Measurements from ENCODE around the gene ADAP1. TPM values are rescaled to one million over a fixed set of nuclear protein-coding genes. Genes with fewer than 3 reads are reported as not detected.

The ADAP1 gene
- total and polyA plus RNA-seq, 2 of the 13 experiments (the other 11 are each of a cell fraction or from before 2014, with no cell fraction given): 10.5 to 24.6 TPM

GRCh38 chr7:983616-984071 lies 29.2 kb upstream of the ADAP1 start (continued):
- no peak for TF ChIP-seq DBP (CRISPR knock-in tag; IDR thresholded peaks at IDR 0.05; ENCODE audit: not compliant biosample characterization)
- peak; percentile 81; the same call in 1 of the 2 replicates for TF ChIP-seq ATF5 (CRISPR knock-in tag; IDR thresholded peaks at IDR 0.05; ENCODE audit: low read depth)
- no peak for TF ChIP-seq POLR2AphosphoS2 (IDR thresholded peaks at IDR 0.05; ENCODE audit: low read depth, low read length)
- no peak for TF ChIP-seq ATF3 (CRISPR knock-in tag; IDR thresholded peaks at IDR 0.05)
- no peak for TF ChIP-seq TRIM24 (CRISPR knock-in tag; IDR thresholded peaks at IDR 0.05)
- no peak for TF ChIP-seq CREB3 (CRISPR knock-in tag; IDR thresholded peaks at IDR 0.05)
- TF ChIP-seq ZNF510 (CRISPR knock-in tag; IDR thresholded peaks at IDR 0.05; ENCODE audit: low read depth): no peak
- no peak for TF ChIP-seq ZNF235 (CRISPR knock-in tag; IDR thresholded peaks at IDR 0.05; ENCODE audit: borderline replicate concordance)
- TF ChIP-seq ZNF225 (CRISPR knock-in tag; IDR thresholded peaks at IDR 0.05): no peak
- 0 out of 2 replicates have a peak, but pooled peaks have one; percentile 24 for TF ChIP-seq DMAP1 (CRISPR knock-in tag; IDR thresholded peaks at IDR 0.05)
- no peak for TF ChIP-seq ZNF589 (CRISPR knock-in tag; conservative IDR thresholded peaks at IDR 0.05)
- TF ChIP-seq ZNF207 (IDR thresholded peaks at IDR 0.05; ENCODE audit: borderline replicate concordance): no peak
- no peak for TF ChIP-seq ZNF101 (CRISPR knock-in tag; IDR thresholded peaks at IDR 0.05; ENCODE audit: borderline replicate concordance, low read depth)
- TF ChIP-seq ZNF720 (CRISPR knock-in tag; IDR thresholded peaks at IDR 0.05): no peak
- TF ChIP-seq E2F2 (CRISPR knock-in tag; IDR thresholded peaks at IDR 0.05; ENCODE audit: borderline replicate concordance): no peak
- TF ChIP-seq ZBTB1 (CRISPR knock-in tag; IDR thresholded peaks at IDR 0.05; ENCODE audit: borderline replicate concordance): no peak
- no peak for TF ChIP-seq KAT2B (IDR thresholded peaks at IDR 0.05; ENCODE audit: borderline replicate concordance, low read depth, low read length)
- no peak for TF ChIP-seq KLF12 (CRISPR knock-in tag; IDR thresholded peaks at IDR 0.05; ENCODE audit: borderline replicate concordance)
- no peak for TF ChIP-seq ZNF768 (CRISPR knock-in tag; IDR thresholded peaks at IDR 0.05)
- peak; percentile 10; the same call in 1 of the 2 replicates for TF ChIP-seq ZFY (CRISPR knock-in tag; IDR thresholded peaks at IDR 0.05)
- TF ChIP-seq CREB1 (IDR thresholded peaks at IDR 0.05): no peak
- no peak for TF ChIP-seq CREB1 (CRISPR knock-in tag; IDR thresholded peaks at IDR 0.05)
- no peak for TF ChIP-seq TOE1 (CRISPR knock-in tag; IDR thresholded peaks at IDR 0.05)
- TF ChIP-seq ZNF33B (CRISPR knock-in tag; IDR thresholded peaks at IDR 0.05): 0 out of 2 replicates have a peak, but pooled peaks have one; percentile 1
- no peak for TF ChIP-seq ZNF24 (IDR thresholded peaks at IDR 0.05)
- TF ChIP-seq ZFP90 (CRISPR knock-in tag; IDR thresholded peaks at IDR 0.05; ENCODE audit: borderline replicate concordance): no peak
- 0 out of 2 replicates have a peak, but pooled peaks have one; percentile 8 for TF ChIP-seq ZNF782 (CRISPR knock-in tag; IDR thresholded peaks at IDR 0.05; ENCODE audit: borderline replicate concordance)
- no peak for TF ChIP-seq CEBPG (CRISPR knock-in tag; IDR thresholded peaks at IDR 0.05)
- no peak for TF ChIP-seq SIN3A (IDR thresholded peaks at IDR 0.05; ENCODE audit: borderline replicate concordance, low read depth, low read length)
- no peak for TF ChIP-seq ZNF260 (CRISPR knock-in tag; IDR thresholded peaks at IDR 0.05; ENCODE audit: borderline replicate concordance, low read depth)
